Endometrial microvascular endothelial cells (primary cell): Measurements from ENCODE around the gene MAN1B1. TPM values are rescaled to one million over a fixed set of nuclear protein-coding genes. Genes with fewer than 3 reads are reported as not detected.

ENCODE experiments used
- in situ Hi-C: cut with HindIII; loops from 2 replicates; pipeline ENCODE4 v1.10.0; 2017; ENCODE audit warnings: low sequenced_read_pairs, low pct_unique_long_range_greater_than_20kb; ENCODE audit errors: inconsistent ontology term
- total RNA-seq: library from RNA; depleted of rRNA; stranded (reverse); fragments of >200 nt; gene quantifications from one replicate; pipeline ENCODE4 v1.2.3, GENCODE V29; 2015; ENCODE audit errors: inconsistent ontology term

Gene MAN1B1
- total RNA-seq, result 106 TPM

DNA sequence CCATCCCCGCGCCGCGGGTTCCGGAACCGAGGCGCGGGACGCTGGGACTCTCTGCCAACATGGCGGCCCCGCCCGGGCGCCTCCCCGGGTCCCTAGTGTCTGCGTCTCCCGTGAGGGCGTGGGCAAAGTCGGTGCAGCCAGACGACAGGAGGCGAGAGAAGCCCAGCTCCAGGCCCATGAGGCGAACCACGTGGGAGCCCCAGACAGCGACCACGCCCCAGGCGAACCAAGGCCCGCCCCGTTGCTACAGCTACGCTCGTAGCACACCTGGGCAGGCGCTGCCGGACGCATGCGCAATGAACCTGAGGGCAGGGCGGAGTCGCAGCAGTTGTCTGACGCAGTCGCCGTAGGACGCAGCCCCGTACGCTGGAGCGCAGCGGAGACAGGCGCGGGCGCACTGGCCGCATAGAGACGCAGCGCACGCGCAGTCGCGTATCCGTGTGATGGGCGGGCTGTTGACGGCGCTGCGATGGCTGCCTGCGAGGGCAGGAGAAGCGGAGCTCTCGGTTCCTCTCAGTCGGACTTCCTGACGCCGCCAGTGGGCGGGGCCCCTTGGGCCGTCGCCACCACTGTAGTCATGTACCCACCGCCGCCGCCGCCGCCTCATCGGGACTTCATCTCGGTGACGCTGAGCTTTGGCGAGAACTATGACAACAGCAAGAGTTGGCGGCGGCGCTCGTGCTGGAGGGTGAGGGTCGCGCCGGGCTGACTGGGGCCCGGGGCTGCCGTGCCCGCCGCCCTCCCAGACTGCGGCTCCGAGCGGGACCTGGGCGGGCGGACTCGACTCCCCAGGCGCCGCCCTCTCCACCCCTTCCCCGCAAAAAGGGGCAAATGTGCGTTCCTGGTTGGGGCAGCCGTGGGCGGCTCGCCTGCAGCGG, at the start of gene MAN1B1:
Gene MAN1B1, plus strand, starts transcription at position 455 of the 878 bp plus-strand sequence. Its CDS starts 15 bp downstream, at position 470.
- in situ Hi-C loops, result no loop called here

DNA sequence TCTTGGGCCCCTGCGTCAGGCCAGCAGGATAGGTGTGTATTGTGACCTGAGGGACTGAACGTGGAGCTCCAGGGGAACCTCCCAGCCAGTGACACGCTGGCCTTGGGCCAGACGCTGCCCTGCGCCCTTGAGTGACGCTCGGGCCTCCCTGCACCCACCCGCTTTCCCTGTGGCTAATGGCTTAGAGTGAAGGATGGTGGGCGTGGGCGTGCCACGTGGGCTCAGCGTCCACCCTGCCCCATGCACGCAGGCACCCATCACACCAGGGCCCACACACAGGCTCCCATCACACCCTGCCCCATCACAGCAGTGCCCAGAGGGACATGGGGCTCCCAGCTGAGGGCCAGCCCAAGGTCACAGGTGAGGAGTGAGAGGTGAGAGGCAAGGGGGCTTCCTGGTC, 49.8 kb upstream of the MAN1B1 start:
- in situ Hi-C loops, result no loop called here

DNA sequence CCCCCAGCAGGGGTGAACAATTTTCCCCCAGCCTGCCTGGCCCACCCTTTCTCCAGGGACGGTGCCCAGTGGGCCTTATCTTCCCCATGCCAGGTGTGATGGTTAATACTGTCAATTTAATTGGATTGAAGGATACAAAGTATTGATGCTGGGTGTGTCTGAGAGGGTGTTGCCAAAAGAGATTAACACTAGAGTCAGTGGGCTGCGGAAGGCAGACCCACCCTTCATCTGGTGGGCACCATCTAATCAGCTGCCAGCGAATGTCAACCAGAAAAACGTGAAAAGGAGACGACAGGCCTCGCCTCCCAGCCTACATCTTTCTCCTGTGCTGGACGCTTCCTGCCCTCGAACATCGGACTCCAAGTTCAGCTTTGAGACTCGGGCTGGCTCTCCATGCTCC, 49.3 kb upstream of the MAN1B1 start:
- in situ Hi-C loops, result no loop called here

DNA sequence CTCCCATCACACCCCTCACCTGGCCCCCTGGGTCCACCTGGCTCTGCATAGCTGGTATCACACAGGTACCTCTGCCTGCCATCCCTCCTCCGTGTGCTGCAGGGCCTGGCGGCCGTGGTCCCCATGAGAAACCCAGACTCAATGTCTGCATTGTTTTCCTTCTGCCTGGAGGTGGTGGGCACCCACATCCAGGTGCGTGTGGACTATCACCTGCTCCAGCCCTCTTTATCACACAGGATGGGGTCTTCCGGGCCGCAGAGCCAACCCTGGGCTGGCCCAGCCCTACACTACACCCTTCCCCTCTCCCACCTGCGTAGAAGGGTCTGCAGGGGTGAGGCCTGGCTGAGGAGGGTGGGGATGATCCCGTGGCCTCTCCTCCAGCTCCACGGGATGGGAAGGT, 47.9 kb upstream of the MAN1B1 start:
- in situ Hi-C loops, result no loop called here

DNA sequence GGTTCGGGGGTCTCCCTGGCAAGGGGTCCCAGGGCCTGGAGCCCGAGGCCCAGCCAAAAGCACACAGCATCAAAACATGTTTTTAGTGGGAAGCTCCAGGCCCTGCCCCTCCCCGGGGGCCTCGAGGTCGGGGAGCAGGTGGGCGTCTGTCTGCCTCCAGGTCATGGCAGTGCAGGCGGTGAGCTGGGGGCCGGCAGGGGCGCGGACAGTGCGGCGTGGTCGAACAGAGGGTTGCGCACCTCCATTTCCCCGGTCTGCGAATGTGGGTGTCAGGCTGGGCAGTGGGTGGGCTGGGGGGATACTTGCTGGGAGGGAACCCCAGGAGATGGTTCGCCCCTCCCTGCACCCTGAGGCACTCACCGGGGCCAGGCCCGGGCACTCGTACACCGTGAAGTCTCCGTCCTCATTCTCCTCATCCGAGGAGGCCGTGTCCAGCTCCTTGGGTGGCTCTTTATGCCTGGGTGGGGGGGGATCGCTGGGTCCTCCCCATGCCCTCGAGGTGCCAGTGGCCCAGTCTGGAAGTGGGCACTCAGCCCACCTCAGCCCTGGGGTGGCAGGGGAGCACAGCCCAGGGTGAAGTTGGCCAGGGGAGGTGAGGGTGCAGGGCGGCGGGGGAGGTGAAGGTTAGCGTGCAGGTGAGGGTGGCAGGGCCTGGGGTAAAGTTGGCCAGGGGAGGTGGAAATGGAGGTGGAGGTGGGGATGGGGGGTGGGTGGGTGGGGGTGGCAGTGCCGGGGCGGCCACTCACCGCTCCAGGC, 47.0 kb upstream of the MAN1B1 start:
- in situ Hi-C loops, result no loop called here

DNA sequence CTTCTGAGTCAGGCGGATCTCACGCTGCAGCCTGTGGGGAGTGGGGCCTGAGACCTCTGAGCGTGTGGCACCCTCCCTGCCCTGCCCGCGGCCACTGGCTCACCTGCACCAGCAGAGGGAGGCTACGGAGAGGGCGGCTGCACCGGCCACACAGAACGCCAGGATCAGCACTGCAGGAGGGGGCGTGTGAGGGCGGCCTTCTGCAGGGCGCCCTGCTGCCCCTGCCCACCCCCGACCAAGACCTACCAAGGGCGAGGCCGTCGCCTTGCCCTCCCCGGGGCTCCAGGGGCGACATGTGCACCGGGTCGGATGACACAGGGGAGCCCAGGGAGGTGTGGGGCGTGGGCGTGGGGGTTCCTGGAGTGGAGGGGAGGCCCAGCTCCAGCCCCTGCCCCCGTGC, 46.2 kb upstream of the MAN1B1 start:
- in situ Hi-C loops, result no loop called here

DNA sequence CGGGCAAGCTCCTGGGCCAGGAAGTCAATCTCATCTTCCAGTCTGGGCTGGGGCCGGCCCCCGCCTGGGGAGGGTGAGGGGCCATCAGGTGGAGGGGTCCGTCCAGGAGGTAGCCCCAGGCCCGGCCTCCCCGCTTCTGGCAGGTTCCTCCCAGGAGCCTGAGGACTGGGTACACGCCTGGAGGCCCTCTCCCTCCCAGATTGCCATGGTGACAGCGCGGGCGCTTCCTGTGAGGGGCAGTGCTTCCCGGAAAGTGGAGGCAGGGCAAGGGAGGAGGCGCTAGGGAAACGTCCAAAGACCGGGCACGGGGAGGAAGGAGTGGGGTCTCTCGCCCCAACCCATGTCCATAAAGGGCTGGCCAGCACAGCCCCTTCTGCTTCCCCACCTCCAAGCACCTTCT, 45.7 kb upstream of the MAN1B1 start:
- in situ Hi-C loops, result no loop called here

DNA sequence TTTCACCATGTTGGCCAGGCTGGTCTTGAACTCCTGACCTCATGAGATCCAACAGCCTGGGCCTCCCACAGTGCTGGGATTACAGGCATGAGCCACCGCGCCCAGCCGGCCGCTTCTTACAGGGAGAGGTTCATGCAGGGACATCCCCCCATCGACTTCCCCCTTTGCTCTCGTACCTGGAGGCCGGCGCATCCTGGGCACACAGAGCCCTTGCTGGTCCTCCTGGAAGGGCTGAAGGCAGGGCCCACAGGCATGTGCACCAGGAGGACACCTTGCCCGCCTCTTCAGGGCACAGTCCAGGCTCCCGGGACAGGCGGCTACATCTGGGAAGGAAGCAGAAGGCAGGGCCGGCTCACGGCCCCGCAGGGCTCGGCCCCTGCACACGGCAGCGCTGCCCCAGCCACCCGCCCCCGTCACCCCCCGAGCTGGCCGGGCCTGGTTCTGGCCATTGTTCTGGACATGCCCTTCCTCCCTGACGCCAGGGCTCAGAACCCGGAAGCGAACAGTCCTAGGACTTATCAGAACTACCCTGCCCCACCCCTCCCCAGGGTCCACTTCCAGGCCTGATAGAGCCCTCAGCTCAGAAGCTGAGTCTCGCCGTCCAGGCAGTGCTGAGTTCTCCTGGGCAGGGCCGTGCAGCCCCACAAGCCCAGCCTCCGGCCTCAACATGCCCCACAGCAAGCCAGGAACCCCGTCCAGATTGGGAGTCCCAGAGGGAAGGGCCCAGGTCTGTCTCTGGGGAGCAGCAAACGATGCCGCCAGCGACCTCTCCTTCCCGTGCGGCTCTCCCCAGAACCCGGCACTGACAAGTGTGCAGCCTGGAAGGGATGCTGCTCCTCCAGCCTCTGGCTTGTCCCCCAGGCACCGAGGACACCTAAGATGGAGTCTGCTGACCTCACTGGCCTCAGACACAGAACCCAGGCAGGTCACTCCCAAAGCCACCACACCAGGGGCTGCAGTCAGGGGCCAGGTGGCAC, 43.7 kb upstream of the MAN1B1 start:
- in situ Hi-C loops, result no loop called here

DNA sequence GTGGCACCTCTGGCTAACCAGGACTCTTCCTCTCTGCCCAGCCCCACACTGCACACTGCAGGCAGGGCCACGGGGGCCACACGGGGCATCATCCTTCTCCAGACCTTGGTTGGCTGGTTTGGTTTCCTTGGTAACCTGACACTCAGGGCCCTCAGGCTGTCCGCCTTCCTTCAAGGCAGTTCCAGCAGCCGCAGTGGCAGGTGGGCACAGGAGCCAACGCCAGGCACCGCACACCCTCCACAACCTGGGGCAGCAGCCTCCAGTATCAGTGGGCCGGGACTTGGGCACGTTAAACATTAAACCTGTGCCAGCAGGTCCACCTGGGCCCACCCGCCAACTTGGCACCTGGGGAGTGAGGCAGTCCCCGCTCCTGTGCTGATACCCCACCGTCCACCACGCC, 42.7 kb upstream of the MAN1B1 start:
- in situ Hi-C loops, result no loop called here

DNA sequence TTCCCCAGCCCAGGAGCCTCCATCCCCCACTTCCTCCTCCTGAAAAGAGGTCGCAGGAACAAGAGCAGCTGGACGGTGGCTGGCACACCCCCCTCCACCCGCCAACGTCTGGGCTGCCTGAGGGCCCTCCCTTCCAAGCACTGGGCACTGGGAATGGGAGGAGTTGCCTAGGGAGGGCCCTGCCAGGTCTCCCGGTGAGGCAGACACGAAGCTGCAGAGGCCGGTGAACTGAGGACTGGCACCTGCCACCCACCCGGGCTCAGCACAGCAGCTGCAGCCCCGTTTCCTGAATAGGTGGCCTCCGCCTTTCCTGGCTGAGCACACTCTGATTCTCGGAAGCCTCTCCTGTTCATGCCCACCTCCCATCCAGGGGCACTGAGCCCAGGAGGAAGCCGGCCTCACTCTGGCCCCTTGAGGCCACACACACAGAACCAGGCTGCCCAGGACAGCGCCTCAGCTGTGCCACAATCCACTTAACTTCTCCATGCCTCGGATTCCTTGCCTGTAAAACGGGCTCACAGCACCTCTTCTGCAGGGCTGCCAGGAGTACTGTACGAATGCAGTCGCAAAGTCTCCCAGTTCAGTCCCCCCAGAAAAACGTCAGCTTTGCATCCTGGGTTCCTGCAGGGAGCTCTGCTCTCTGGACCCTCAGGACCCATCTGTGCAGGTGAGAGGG, 42.1 kb upstream of the MAN1B1 start:
- in situ Hi-C loops, result no loop called here

DNA sequence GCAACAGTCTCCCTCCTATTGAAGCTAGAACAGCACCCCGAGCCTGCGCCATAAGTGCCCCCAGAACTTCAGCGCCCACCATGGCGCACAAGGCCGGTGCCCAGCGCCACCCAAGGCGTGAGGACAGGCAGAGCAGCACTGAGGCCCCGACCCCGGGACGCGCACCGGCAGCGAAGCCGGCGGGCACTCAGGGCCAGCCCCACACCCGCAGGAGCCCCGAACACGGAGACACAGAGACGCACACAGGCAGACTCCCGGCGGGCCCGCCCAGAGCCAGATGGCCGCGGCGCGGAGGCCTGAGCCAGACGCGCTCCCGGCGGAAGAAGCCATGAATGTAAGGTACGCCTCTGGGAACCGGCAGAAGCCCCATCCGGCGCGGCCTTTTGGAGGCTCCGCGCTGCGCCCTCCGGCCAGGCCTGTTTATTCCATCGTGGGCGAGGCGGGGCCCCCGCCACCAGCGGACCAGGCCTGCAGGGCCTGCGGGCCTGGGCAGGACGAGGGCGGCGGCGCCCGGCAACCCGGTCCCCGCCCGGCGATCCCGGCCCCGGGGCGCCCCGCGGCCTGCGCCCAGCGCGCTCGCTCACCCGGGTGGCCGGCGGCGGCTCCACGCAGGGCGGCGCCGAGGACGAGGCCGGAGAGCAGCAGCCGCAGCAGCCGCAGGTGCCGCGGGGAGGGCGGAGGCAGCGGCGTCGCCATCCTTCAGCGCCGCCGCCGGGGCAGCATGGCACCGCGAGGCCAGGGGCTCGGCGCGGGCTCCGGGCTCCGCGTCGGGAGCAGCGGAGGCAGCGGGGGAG, 41.3 kb upstream of the MAN1B1 start:
- in situ Hi-C loops, result no loop called here

DNA sequence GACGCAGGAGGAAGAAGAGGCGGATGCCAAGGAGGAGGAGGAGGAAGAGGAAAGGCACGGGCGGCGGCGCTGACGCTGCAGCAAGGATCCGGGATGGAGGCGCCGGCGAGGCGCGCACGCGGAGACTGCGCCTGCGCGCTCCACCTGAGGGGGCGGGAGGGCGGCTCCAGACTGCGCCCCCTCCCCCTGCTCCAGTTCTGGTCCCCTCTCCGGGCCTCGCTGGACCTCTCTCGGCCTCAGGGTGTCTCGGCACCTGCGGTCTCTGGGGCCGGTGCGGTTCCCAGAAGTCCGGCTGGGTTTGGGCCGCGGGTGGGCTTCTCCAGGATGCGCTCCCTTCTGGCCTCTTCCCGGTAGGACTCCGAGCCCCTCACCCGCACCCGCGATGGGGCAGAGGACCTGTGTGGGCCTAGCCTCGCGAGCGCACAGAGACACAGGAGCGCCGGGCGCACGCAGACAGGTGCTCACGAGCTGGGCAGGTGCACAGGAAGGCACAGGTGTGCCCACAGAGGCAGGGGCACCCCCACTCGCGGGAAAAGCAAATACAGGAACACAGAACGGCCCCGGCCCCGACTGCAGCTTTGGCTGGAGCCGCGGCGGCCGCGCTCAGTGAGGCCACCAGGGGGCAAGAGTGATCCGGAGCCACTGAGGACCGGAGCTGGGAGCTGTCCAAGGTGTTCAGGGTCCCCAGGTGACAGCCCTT, 40.5 kb upstream of the MAN1B1 start, which contains the start of gene NPDC1:
Gene NPDC1, minus strand, starts transcription at position 90 of the 700 bp plus-strand sequence. CDS start 188 bp downstream, outside the sequence.
- in situ Hi-C loops, result no loop called here

DNA sequence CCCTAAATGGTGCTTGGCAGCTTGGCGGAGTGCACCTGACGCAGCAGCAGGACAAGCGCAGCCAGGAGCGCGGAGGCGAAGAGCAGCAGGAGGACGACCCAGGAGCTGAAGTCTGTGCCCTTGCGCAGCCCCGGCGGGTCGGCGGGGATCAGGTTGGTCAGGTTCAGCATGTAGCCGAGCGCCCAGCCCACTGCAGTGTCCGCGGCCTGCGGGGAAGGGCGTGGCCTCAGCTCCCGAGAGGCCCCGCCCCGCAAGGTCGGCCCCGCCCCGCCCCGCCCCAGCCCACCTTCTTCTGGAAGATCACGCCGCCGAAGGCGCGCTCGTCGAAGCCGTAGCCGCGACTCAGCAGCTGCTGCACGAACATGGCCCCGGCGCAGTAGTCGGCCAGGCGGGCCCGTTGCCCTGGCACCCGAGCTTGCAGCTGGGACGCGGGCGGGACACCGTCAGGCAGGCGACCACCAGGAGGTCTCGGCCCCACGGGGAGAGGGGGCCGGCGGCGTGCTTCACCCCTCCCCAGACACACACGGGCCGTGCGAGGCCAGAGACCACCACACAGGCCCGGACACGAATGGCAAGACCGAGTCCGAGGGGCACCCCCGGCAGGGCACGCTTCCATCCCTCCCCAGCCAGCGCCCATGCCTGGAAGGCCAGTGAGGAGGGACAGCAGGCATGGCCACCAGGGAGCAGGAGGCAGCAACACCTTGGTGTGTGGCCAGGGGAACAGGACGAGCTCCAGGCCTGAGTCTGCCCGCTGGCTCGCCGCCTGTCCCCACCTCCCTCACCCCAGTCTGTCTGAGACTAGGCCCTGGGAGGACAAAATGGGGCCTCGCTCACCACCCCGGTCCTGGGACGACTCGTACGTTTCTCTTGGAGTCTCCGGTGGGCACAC, 37.9 kb upstream of the MAN1B1 start:
- in situ Hi-C loops, result no loop called here

DNA sequence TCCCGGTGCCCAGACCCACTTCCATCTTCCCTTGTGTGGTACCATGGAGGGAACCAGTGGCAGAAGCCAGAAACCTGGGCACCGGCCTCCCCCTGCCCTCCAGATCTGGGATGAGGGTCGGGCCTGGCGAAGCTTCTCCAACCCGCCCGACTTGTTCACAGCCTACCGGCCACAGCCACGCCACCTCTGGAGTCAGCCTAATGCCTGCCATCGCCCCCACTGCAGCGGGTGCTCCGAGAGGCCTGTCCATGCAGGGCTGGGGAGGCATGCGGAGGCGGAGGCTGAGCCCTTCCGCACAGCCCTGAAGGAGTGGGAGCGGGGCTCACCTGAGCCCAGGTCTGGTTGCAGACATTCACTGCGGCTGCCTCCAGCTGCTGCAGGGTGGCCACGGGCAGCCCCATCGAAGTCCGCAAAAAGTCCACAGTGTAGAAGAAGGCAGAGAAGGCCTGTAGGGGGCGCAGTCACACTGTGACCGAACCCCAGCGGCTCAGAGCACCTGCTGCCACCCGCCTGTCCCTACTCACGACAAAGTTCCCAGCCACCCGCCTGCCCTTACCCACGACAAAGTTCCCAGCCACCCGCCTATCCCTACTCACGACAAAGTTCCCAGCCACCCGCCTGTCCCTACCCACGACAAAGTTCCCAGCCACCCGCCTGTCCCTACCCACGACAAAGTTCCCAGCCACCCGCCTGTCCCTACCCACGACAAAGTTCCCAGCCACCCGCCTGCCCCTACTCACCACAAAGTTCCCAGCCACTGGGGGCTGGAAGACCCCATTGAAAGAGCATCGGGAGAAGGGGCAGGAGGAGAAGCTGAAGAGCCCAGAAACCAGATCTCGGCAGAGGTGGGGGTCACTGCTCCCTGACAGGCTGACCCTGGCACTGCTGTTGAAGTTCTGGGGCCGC, 37.0 kb upstream of the MAN1B1 start:
- in situ Hi-C loops, result no loop called here

DNA sequence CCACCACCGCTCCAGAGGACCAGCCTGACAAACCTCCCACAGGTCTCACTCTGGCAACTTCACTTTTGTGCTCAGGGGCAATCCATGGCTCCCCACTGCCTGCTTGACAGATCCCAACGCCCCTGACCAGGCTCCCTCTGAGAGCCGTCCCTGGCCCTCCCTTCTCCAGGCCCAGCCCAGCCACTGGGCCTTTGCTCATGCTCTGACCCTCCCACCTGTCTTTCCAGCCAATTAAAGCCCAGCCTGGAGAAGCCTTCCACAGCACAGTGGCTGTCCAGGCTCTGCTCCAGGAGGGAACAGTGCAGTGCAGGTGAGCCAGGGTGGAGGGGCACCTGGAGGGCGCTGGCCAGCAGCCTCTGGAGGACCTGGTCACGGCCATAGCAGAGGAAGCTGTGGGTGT, 36.2 kb upstream of the MAN1B1 start:
- in situ Hi-C loops, result no loop called here
